HG02938 (cell line): Measurements from ENCODE around the gene SCN2A.

Source experiments
- ATAC-seq: cut with Tn5 transposase; IDR thresholded peaks from one replicate; pipeline ENCODE4 v1.9.1; 2021; ENCODE audit warnings: mild to moderate bottlenecking, moderate library complexity; ENCODE audit not compliant: unreplicated experiment

The SCN2A gene

GRCh38 chr2:165410276-165410675 is 171.1 kb downstream of the SCN2A start:
- ATAC-seq: no peak

- no peak for ATAC-seq
Measured at GRCh38 chr2:165414187-165414586, 175.0 kb downstream of the SCN2A start.

GRCh38 chr2:165417009-165417408 is 177.8 kb downstream of the SCN2A start:
- no peak for ATAC-seq

GRCh38 chr2:165420231-165420630 is 181.0 kb downstream of the SCN2A start:
- no peak for ATAC-seq

GRCh38 chr2:165423081-165423480 is 183.9 kb downstream of the SCN2A start:
- no peak for ATAC-seq

GRCh38 chr2:165425556-165425955 is 186.3 kb downstream of the SCN2A start:
- no peak for ATAC-seq

- ATAC-seq: no peak
Measured at GRCh38 chr2:165427686-165428085, 188.5 kb downstream of the SCN2A start.

- ATAC-seq: no peak
Measured at GRCh38 chr2:165428926-165429325, 189.7 kb downstream of the SCN2A start.

- no peak for ATAC-seq
Measured at GRCh38 chr2:165431014-165431413, 191.8 kb downstream of the SCN2A start.

GRCh38 chr2:165432234-165432966 is 193.2 kb downstream of the SCN2A start:
- no peak for ATAC-seq

- no peak for ATAC-seq
Measured at GRCh38 chr2:165434865-165435496, 195.8 kb downstream of the SCN2A start.

GRCh38 chr2:165435611-165436010 is 196.4 kb downstream of the SCN2A start:
- ATAC-seq: no peak

GRCh38 chr2:165436559-165436958 is 197.3 kb downstream of the SCN2A start:
- peak; percentile 55 for ATAC-seq

- no peak for ATAC-seq
Measured at GRCh38 chr2:165440367-165440766, 201.2 kb downstream of the SCN2A start.
